Measurements from ENCODE around the gene RAB43. TPM values are rescaled to one million over a fixed set of nuclear protein-coding genes. Genes with fewer than 3 reads are reported as not detected.
"Not testable (repeated sequence)": the region's sequence is repeated elsewhere in the genome, so short reads cannot be mapped to it uniquely, and the experiment has no call there.

Gene RAB43
- polyA plus RNA-seq, 1 of the 3 experiments (the other 2 are of a cell fraction): 9.5 TPM

DNA sequence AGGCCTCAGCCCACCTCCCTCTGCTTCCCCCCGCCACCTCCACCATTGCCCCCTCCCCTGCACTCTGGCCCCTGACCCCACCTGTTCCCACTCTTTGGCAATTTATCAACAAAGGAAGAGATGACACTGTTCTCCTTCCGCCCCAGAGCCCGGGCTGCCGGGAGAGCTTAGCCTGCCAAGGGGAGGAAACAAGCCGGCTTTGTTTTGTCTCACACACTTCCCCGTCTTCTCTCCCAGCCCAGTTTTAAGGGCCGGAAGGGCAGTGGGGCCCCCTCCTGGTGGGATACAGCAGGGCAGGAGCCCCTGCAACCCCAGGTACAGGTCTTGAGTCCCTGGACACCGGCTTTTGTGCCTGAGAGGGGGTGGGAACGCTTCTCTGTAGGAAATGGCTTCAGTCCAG lies 33.7 kb downstream of the RAB43 start:
- H3K4me3 ChIP-seq (ENCODE audit: low read depth in 2 of 2, low read length in 1 of 2); H3K79me2 ChIP-seq (ENCODE audit: insufficient read depth); H3K4me2 ChIP-seq; H3F3A ChIP-seq (replicated peaks; ENCODE audit: insufficient read depth); H2AFZ ChIP-seq (ENCODE audit: low read depth); H3K9ac ChIP-seq; H3K9me3 ChIP-seq; H3K27me3 ChIP-seq (ENCODE audit: insufficient read depth); H4K20me1 ChIP-seq (ENCODE audit: insufficient read depth); H3K27ac ChIP-seq (ENCODE audit: low read depth in 2 of 2, low read length in 1 of 2); POLR2A ChIA-PET; H3K4me1 ChIP-seq (ENCODE audit: control insufficient read depth in 1 of 2, insufficient read depth in 2 of 2, low read depth in 1 of 2, low read length in 1 of 2); H3K9me2 ChIP-seq; H3K36me3 ChIP-seq (replicated peaks in 1 of 2; ENCODE audit: control insufficient read depth in 1 of 2, insufficient read depth in 2 of 2, low read length in 1 of 2); DNase-seq: not testable (repeated sequence)
- 0% methylated on average over 2 of the region's 9 CpGs for WGBS (ENCODE audit: low lambda C conversion rate)
- CTCF ChIA-PET: interaction anchor here (1.2 kb wide), 1 partner anchor 16 kb away, joined by 5 read pairs; no protein-coding TSS in a partner anchor
- 0 out of 2 replicates have a peak, but pooled peaks have one; percentile 3 for TF ChIP-seq RAD21 (IDR thresholded peaks at IDR 0.05; ENCODE audit: low read length)

- ChIA-PET POLR2A (no interaction called here), CTCF (interaction anchor here (0.7 to 1.2 kb wide), 2 partner anchors 15 to 33 kb away, joined by 4 to 5 read pairs; no protein-coding TSS in a partner anchor)
- Histone ChIP-seq H2AFZ (ENCODE audit: low read depth) (no peak overlapping the region), H3F3A (replicated peaks; ENCODE audit: insufficient read depth) (no peaks in the 10 kb centered on the region), H3K4me3 (ENCODE audit: low read depth in 2 of 2, low read length in 1 of 2) (no peak overlapping the region), H3K4me1 (ENCODE audit: control insufficient read depth in 1 of 2, insufficient read depth in 2 of 2, low read depth in 1 of 2, low read length in 1 of 2) (no peaks in the 10 kb centered on the region), H3K36me3 (replicated peaks in 1 of 2; ENCODE audit: control insufficient read depth in 1 of 2, insufficient read depth in 2 of 2, low read length in 1 of 2) (peaks cover 0 to 2% of the 10 kb centered on the region in 2 experiments), H3K79me2 (ENCODE audit: insufficient read depth) (no peaks in the 10 kb centered on the region), H4K20me1 (ENCODE audit: insufficient read depth) (no peaks in the 10 kb centered on the region), H3K27ac (ENCODE audit: low read depth in 2 of 2, low read length in 1 of 2) (no peak overlapping the region), H3K9ac (no peak overlapping the region), H3K27me3 (ENCODE audit: insufficient read depth) (no peaks in the 10 kb centered on the region), H3K4me2 (no peak overlapping the region), H3K9me3 (no peaks in the 10 kb centered on the region), H3K9me2 (no peaks in the 10 kb centered on the region)
- TF ChIP-seq RXRA (IDR thresholded peaks at IDR 0.05; ENCODE audit: borderline replicate concordance, low read depth): no peak
- no peak for TF ChIP-seq RFX5 (IDR thresholded peaks at IDR 0.05; ENCODE audit: low read length)
- TF ChIP-seq, protein P1, sequence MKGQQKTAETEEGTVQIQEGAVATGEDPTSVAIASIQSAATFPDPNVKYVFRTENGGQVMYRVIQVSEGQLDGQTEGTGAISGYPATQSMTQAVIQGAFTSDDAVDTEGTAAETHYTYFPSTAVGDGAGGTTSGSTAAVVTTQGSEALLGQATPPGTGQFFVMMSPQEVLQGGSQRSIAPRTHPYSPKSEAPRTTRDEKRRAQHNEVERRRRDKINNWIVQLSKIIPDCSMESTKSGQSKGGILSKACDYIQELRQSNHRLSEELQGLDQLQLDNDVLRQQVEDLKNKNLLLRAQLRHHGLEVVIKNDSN (IDR thresholded peaks at IDR 0.05; ENCODE audit: borderline replicate concordance, low read depth): no peak
- TF ChIP-seq, protein P2, sequence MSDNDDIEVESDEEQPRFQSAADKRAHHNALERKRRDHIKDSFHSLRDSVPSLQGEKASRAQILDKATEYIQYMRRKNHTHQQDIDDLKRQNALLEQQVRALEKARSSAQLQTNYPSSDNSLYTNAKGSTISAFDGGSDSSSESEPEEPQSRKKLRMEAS (IDR thresholded peaks at IDR 0.05; ENCODE audit: low read depth): no peak
- no peak for TF ChIP-seq FOXJ3 (CRISPR knock-in tag; IDR thresholded peaks at IDR 0.05)
- no peak for TF ChIP-seq CTCF (IDR thresholded peaks at IDR 0.05)
- TF ChIP-seq FOXM1 (IDR thresholded peaks at IDR 0.05; ENCODE audit: low read depth): no peak
- no peak for TF ChIP-seq RAD21 (IDR thresholded peaks at IDR 0.05; ENCODE audit: low read length)
- no peak for TF ChIP-seq GATA2 (CRISPR knock-in tag; IDR thresholded peaks at IDR 0.05)
- TF ChIP-seq TAF1 (IDR thresholded peaks at IDR 0.05; ENCODE audit: borderline replicate concordance, low read depth, low read length): no peak
- TF ChIP-seq EP300 (IDR thresholded peaks at IDR 0.05; ENCODE audit: borderline replicate concordance in 1 of 2, low read depth in 1 of 2, low read length in 1 of 2): no peak
- WGBS (ENCODE audit: low lambda C conversion rate): 68% methylated on average over 4 of the region's 8 CpGs
- DNase-seq: no peak
Measured at GRCh38 chr3:129087138-129087702, 34.4 kb downstream of the RAB43 start.
